ENCODE results near the gene DMGDH. TPM values are rescaled to one million over a fixed set of nuclear protein-coding genes. Genes with fewer than 3 reads are reported as not detected.

The DMGDH gene
- total and polyA plus RNA-seq, 7 donors, result 0.41 to 5.3 (median 2.1) TPM; not detected in 2

GRCh38 chr5:79109527-79110492 lies 40.3 kb upstream of the DMGDH start:
- Histone ChIP-seq H3K9me3 (no peaks in the 10 kb centered on the region), H3K36me3 (no peaks in the 10 kb centered on the region), H3K4me1 (peaks cover 0 to 28% (median 12%) of the 10 kb centered on the region in 4 donors), H3K27ac (no peak overlapping the region), H3K4me3 (no peak overlapping the region), H3K27me3 (peaks cover 8 to 33% (median 12%) of the 10 kb centered on the region in 3 donors)
- WGBS, 2 donors, result 46% methylated on average over 15 of the region's 15 CpGs
- DNase-seq, result no peak
- intact Hi-C loops (cut with DNase I), result no loop called here
- no peak for TF ChIP-seq EP300 (IDR thresholded peaks at IDR 0.05)
- no peak for TF ChIP-seq POLR2A (IDR thresholded peaks at IDR 0.05)
- no peak for TF ChIP-seq POLR2AphosphoS5 (IDR thresholded peaks at IDR 0.05)
- no peak for TF ChIP-seq CTCF (IDR thresholded peaks at IDR 0.05)

- Histone ChIP-seq H3K4me1 (peaks cover 0 to 28% (median 12%) of the 10 kb centered on the region in 4 donors), H3K27me3 (peaks cover 8 to 26% (median 12%) of the 10 kb centered on the region in 3 donors), H3K27ac (peak overlapping the region in 2 of 4 donors; percentile 52 to 63), H3K4me3 (no peak overlapping the region), H3K9me3 (no peaks in the 10 kb centered on the region), H3K36me3 (no peaks in the 10 kb centered on the region)
- DNase-seq, result no peak
- 50 to 76% methylated on average over 8 of the region's 8 CpGs for WGBS, 2 donors
- intact Hi-C loops (cut with DNase I), result no loop called here
- no peak for TF ChIP-seq POLR2AphosphoS5 (IDR thresholded peaks at IDR 0.05)
- no peak for TF ChIP-seq POLR2A (IDR thresholded peaks at IDR 0.05)
- no peak for TF ChIP-seq EP300 (IDR thresholded peaks at IDR 0.05)
- no peak for TF ChIP-seq CTCF (IDR thresholded peaks at IDR 0.05)
These were observed 39.3 kb upstream of the DMGDH start for GRCh38 chr5:79108792-79109191.

DNA sequence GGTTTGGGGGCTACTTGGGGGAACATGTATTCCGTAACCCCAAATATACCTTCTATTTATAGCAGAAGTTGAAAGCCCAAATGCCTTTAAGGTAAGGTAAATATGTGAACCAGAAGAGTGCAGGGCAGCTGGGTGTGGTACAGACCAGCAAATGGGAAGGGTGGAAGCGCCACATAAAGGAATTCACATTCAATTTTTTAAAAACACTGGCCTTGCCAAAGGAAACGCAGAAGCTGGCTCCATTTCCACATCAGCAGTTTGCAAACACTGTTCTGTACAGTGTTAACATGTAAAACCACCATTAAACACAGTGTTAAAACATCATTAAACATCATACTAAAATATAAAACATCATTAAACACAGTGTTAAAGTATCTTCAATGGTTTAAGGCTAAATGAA lies 38.6 kb upstream of the DMGDH start:
- Histone ChIP-seq H3K4me1 (peaks cover 0 to 28% (median 12%) of the 10 kb centered on the region in 4 donors), H3K4me3 (no peak overlapping the region), H3K27ac (peak overlapping the region in 2 of 4 donors; percentile 52 to 63), H3K27me3 (peaks cover 8 to 20% (median 12%) of the 10 kb centered on the region in 3 donors), H3K9me3 (no peaks in the 10 kb centered on the region), H3K36me3 (no peaks in the 10 kb centered on the region)
- TF ChIP-seq POLR2A (IDR thresholded peaks at IDR 0.05) (no peak), EP300 (IDR thresholded peaks at IDR 0.05) (no peak), CTCF (IDR thresholded peaks at IDR 0.05) (no peak), POLR2AphosphoS5 (IDR thresholded peaks at IDR 0.05) (no peak)
- DNase-seq, result no peak
- 57 to 65% methylated on average over 3 of the region's 3 CpGs for WGBS, 2 donors
- intact Hi-C loops (cut with DNase I), result no loop called here

DNA sequence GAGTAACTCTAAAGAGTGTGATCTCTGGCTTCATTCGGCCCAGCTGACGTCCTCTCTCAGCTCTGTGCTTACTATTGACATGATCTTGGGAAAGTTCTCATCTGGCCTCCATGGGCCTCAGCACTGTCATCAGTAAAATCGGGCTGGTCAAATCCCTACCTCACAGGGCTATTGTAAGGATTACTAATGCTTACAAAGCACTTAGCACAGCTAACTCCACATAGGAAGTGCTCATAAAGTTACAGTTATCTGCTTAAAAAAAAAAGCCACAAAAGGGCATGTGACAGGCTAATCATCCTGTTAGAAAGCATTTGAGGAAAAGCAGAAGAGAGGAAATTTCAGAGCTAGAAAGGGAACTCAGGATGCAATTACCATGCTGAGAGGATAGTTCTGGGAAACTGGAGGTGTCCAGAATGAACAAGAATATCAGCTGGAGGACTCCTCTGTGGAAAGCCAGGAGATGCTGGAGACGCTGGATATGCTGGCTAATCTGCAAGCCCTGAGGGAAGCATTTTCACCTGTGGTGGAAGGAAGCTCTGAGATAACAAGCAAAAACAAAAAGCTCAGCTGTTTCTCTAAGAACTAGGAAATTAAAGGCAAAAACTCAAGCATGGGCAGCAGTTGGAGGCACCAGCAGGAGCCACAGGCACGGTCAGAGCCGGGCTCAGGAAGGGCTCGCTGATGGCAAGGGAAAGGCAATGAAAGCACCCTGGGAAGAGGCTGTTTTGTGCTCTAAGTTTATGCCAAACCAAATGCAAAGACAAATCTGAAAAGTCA lies 37.7 kb upstream of the DMGDH start:
- 58 to 83% methylated on average over 7 of the region's 7 CpGs for WGBS, 2 donors
- no peak overlapping the region for H3K4me3 ChIP-seq
- TF ChIP-seq EP300 (IDR thresholded peaks at IDR 0.05) (no peak), CTCF (IDR thresholded peaks at IDR 0.05) (no peak)
- DNase-seq, result no peak
- H3K27ac ChIP-seq, result peak overlapping the region in 1 of 4 donors; percentile 22
- H3K27me3 ChIP-seq, result peaks cover 8 to 11% (median 9%) of the 10 kb centered on the region in 3 donors
- peaks cover 0 to 27% (median 10%) of the 10 kb centered on the region in 4 donors for H3K4me1 ChIP-seq
- no peaks in the 10 kb centered on the region for H3K36me3 ChIP-seq
- intact Hi-C loops (cut with DNase I), result no loop called here
- no peaks in the 10 kb centered on the region for H3K9me3 ChIP-seq

All from sigmoid colon (tissue), 7 donors.